Colon (tissue), 2 donors: ENCODE data around the gene ANKS1A.
"Not testable (repeated sequence)": the region's sequence is repeated elsewhere in the genome, so short reads cannot be mapped to it uniquely, and the experiment has no call there.

ENCODE experiments used
- FAIRE-seq: peaks from 2 replicates; lab custom pipeline; 2012; peaks lifted over from hg19 to GRCh38; lab: Jason Lieb, UNC
- donor health status: control.
- donor health status: control.

The ANKS1A gene

GRCh38 chr6:34888874-34889555, at the start of gene ANKS1A:
Gene ANKS1A (plus strand): TSS chr6:34889255. CDS start chr6:34889403, 148 bp downstream.
- FAIRE-seq: no peak

- FAIRE-seq: no peak
Observed at GRCh38 chr6:34839666-34840352, 49.2 kb upstream of the ANKS1A start.

- FAIRE-seq: not testable (repeated sequence)
Observed at GRCh38 chr6:34849066-34849465, 40.0 kb upstream of the ANKS1A start.

GRCh38 chr6:34851361-34851760, 37.7 kb upstream of the ANKS1A start:
- no peak for FAIRE-seq

- FAIRE-seq: no peak
Observed at GRCh38 chr6:34852406-34853085, 36.5 kb upstream of the ANKS1A start.

- FAIRE-seq: no peak
Observed at GRCh38 chr6:34855463-34855862, 33.6 kb upstream of the ANKS1A start.

- no peak for FAIRE-seq
Observed at GRCh38 chr6:34858681-34859080, 30.4 kb upstream of the ANKS1A start.

GRCh38 chr6:34859951-34860350, 29.1 kb upstream of the ANKS1A start:
- no peak for FAIRE-seq

- no peak for FAIRE-seq
Observed at GRCh38 chr6:34860776-34861175, 28.3 kb upstream of the ANKS1A start.

- no peak for FAIRE-seq
Observed at GRCh38 chr6:34864007-34864406, 25.0 kb upstream of the ANKS1A start.

GRCh38 chr6:34865107-34865506, 23.9 kb upstream of the ANKS1A start:
- no peak for FAIRE-seq

GRCh38 chr6:34866509-34866908, 22.5 kb upstream of the ANKS1A start:
- FAIRE-seq: no peak

GRCh38 chr6:34867484-34867883, 21.6 kb upstream of the ANKS1A start:
- no peak for FAIRE-seq

GRCh38 chr6:34871853-34872252, 17.2 kb upstream of the ANKS1A start:
- no peak for FAIRE-seq

- no peak for FAIRE-seq
Observed at GRCh38 chr6:34872332-34872731, 16.7 kb upstream of the ANKS1A start.

- FAIRE-seq: no peak
Observed at GRCh38 chr6:34875292-34876213, 13.5 kb upstream of the ANKS1A start.

- FAIRE-seq: no peak
Observed at GRCh38 chr6:34876472-34876871, 12.6 kb upstream of the ANKS1A start.

GRCh38 chr6:34877259-34877658, 11.8 kb upstream of the ANKS1A start:
- FAIRE-seq: no peak

- FAIRE-seq: no peak
Observed at GRCh38 chr6:34877869-34878485, 11.1 kb upstream of the ANKS1A start.

GRCh38 chr6:34884073-34884472, 5.0 kb upstream of the ANKS1A start:
- not testable (repeated sequence) for FAIRE-seq

- FAIRE-seq: no peak
Observed at GRCh38 chr6:34884996-34885395, 4.1 kb upstream of the ANKS1A start.

- not testable (repeated sequence) for FAIRE-seq
Observed at GRCh38 chr6:34885837-34886236, 3.2 kb upstream of the ANKS1A start.
